ENCODE results near the gene IRF6.

IRF6 gene

GRCh38 chr1:209805875-209806760 lies at the start of gene IRF6:
TSS of gene IRF6 (minus strand) at chr1:209806142. CDS start at chr1:209801413, 4,729 bp downstream.
- H3K4me3 ChIP-seq (ENCODE audit: low read length): peak within 1 kb of the TSS; percentile 73
- no peak for TF ChIP-seq CTCF (conservative IDR thresholded peaks at IDR 0.05; ENCODE audit: low read depth, low read length)
- DNase-seq (ENCODE audit: low read depth): peak; percentile 43

GRCh38 chr1:209855623-209856022 lies 49.7 kb upstream of the IRF6 start:
- DNase-seq (ENCODE audit: low read depth): no peak
- H3K4me3 ChIP-seq (ENCODE audit: low read length): no peak overlapping the region
- TF ChIP-seq CTCF (conservative IDR thresholded peaks at IDR 0.05; ENCODE audit: low read depth, low read length): no peak

- no peak for DNase-seq (ENCODE audit: low read depth)
- no peak for TF ChIP-seq CTCF (conservative IDR thresholded peaks at IDR 0.05; ENCODE audit: low read depth, low read length)
- H3K4me3 ChIP-seq (ENCODE audit: low read length): no peak overlapping the region
Observed at GRCh38 chr1:209855006-209855405, 49.1 kb upstream of the IRF6 start.

GRCh38 chr1:209854196-209854595 lies 48.3 kb upstream of the IRF6 start:
- H3K4me3 ChIP-seq (ENCODE audit: low read length): no peak overlapping the region
- TF ChIP-seq CTCF (conservative IDR thresholded peaks at IDR 0.05; ENCODE audit: low read depth, low read length): no peak
- DNase-seq (ENCODE audit: low read depth): no peak

- H3K4me3 ChIP-seq (ENCODE audit: low read length): no peak overlapping the region
- no peak for DNase-seq (ENCODE audit: low read depth)
- no peak for TF ChIP-seq CTCF (conservative IDR thresholded peaks at IDR 0.05; ENCODE audit: low read depth, low read length)
Observed at GRCh38 chr1:209853676-209854075, 47.7 kb upstream of the IRF6 start.

- TF ChIP-seq CTCF (conservative IDR thresholded peaks at IDR 0.05; ENCODE audit: low read depth, low read length): peak; percentile 96
- no peak for DNase-seq (ENCODE audit: low read depth)
- H3K4me3 ChIP-seq (ENCODE audit: low read length): no peak overlapping the region
Observed at GRCh38 chr1:209850342-209850979, 44.5 kb upstream of the IRF6 start.

Measured in retinal pigment epithelial cell (primary cell).